ENCODE results near the gene PTPRN2.
"Not testable (repeated sequence)": the region's sequence is repeated elsewhere in the genome, so short reads cannot be mapped to it uniquely, and the experiment has no call there.

DNA sequence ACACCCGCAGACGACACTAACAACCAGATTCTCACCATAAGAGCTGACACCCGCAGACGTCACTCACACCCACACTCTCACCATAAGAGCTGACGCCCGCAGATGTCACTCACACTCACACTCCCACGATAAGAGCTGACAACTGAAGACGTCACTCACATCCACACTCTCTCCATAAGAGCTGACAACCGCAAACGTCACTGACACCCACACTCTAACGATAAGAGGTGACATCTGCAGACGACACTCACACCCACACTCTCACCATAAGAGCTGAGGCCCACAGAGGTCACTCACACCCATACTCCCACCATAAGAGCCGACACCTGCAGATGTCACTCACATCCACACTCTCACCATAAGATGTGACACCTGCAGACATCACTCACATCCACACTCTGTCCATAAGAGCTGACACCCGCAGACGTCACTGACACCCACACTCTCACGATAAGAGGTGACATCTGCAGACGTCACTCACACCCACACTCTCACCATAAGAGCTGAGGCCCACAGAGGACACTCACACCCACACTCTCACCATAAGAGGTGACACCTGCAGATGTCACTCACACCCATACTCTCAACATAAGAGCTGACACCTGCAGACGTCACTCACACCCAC lies 255.7 kb downstream of the PTPRN2 start:
- TF ChIP-seq EZH2 (conservative IDR thresholded peaks at IDR 0.05; ENCODE audit: low read depth, low read length); SUZ12 (IDR thresholded peaks at IDR 0.05; ENCODE audit: low read depth, low read length); PTBP1 (IDR thresholded peaks at IDR 0.05; ENCODE audit: low read depth, low read length, poor library complexity, severe bottlenecking); REST (IDR thresholded peaks at IDR 0.05; ENCODE audit: borderline replicate concordance in 1 of 2, low read depth in 1 of 2, low read length in 2 of 2); ZBTB33 (CRISPR knock-in tag; IDR thresholded peaks at IDR 0.05); ZNF678 (CRISPR knock-in tag; IDR thresholded peaks at IDR 0.05); SRF (IDR thresholded peaks at IDR 0.05; ENCODE audit: low read depth, low read length); TP53 (CRISPR knock-in tag; conservative IDR thresholded peaks at IDR 0.05); ZNF639 (CRISPR knock-in tag; conservative IDR thresholded peaks at IDR 0.05): not testable (repeated sequence)
- TF ChIP-seq, protein P1, sequence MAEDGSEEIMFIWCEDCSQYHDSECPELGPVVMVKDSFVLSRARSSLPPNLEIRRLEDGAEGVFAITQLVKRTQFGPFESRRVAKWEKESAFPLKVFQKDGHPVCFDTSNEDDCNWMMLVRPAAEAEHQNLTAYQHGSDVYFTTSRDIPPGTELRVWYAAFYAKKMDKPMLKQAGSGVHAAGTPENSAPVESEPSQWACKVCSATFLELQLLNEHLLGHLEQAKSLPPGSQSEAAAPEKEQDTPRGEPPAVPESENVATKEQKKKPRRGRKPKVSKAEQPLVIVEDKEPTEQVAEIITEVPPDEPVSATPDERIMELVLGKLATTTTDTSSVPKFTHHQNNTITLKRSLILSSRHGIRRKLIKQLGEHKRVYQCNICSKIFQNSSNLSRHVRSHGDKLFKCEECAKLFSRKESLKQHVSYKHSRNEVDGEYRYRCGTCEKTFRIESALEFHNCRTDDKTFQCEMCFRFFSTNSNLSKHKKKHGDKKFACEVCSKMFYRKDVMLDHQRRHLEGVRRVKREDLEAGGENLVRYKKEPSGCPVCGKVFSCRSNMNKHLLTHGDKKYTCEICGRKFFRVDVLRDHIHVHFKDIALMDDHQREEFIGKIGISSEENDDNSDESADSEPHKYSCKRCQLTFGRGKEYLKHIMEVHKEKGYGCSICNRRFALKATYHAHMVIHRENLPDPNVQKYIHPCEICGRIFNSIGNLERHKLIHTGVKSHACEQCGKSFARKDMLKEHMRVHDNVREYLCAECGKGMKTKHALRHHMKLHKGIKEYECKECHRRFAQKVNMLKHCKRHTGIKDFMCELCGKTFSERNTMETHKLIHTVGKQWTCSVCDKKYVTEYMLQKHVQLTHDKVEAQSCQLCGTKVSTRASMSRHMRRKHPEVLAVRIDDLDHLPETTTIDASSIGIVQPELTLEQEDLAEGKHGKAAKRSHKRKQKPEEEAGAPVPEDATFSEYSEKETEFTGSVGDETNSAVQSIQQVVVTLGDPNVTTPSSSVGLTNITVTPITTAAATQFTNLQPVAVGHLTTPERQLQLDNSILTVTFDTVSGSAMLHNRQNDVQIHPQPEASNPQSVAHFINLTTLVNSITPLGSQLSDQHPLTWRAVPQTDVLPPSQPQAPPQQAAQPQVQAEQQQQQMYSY (CRISPR knock-in tag; IDR thresholded peaks at IDR 0.05): not testable (repeated sequence)
